PC-3 (cell line): Measurements from ENCODE around the gene AGBL5. TPM values are rescaled to one million over a fixed set of nuclear protein-coding genes. Genes with fewer than 3 reads are reported as not detected.

ENCODE experiments used
- ATAC-seq: fragments of 200-7000 bp; cut with Tn5 transposase; 2 replicates; pipeline ENCODE4 v1.9.1; 2020; ENCODE audit warnings: mild to moderate bottlenecking, moderate library complexity
- BruUV-seq: library from RNA; stranded (reverse); fragments of 400-500 nt; replicated peaks from 2 replicates; lab custom pipeline; 2021; lab: Mats Ljungman, UMichigan
- CTCF ChIA-PET: fragments of 300-600 bp; sonication (Branson Sonifier 250); formaldehyde crosslinking; loops from one replicate; lab custom pipeline; 2022; ENCODE audit warnings: antibody characterized with exemption; lab: Charles Lee
- POLR2A ChIA-PET: fragments of 300-600 bp; sonication (Branson Sonifier 250); formaldehyde crosslinking; loops from one replicate; lab custom pipeline; 2022; ENCODE audit warnings: antibody characterized with exemption; ENCODE audit not compliant: unreplicated experiment; lab: Charles Lee
- DNase-seq: peaks from one replicate; pipeline ENCODE4 v3.0.0-alpha.2; 2015
- H2AFZ ChIP-seq: fragments of 300-600 bp; sonication (generic); 2 replicates; pipeline ENCODE4 v1.6.0; 2016; ENCODE audit warnings: antibody characterized with exemption, low read length
- H3F3A ChIP-seq: fragments of 300-600 bp; sonication (generic); one replicate; pipeline ENCODE4 v1.6.0; 2017; ENCODE audit warnings: antibody characterized with exemption, low read length, control low read depth, mild to moderate bottlenecking; ENCODE audit not compliant: unreplicated experiment
- H3K27ac ChIP-seq: fragments of 300-600 bp; sonication (generic); 2 replicates; pipeline ENCODE4 v1.5.1; 2016; ENCODE audit warnings: mild to moderate bottlenecking, low read length
- H3K27me3 ChIP-seq: fragments of 300-600 bp; sonication (generic); 2 replicates; pipeline ENCODE4 v1.6.1; 2016; ENCODE audit warnings: low read length, mixed read lengths
- H3K36me3 ChIP-seq: fragments of 300-600 bp; sonication (generic); 2 replicates; pipeline ENCODE4 v1.6.1; 2016; ENCODE audit warnings: low read depth, mixed run types, low read length, mixed read lengths
- H3K4me1 ChIP-seq: fragments of 300-600 bp; sonication (generic); 2 replicates; pipeline ENCODE4 v1.5.1; 2016; ENCODE audit warnings: low read length; ENCODE audit not compliant: insufficient read depth
- H3K4me2 ChIP-seq: fragments of 300-600 bp; sonication (generic); 2 replicates; pipeline ENCODE4 v1.6.0; 2016; ENCODE audit warnings: low read length
- H3K4me3 ChIP-seq: fragments of 300-600 bp; sonication (generic); 2 replicates; pipeline ENCODE4 v1.5.1; 2016; ENCODE audit warnings: mild to moderate bottlenecking, low read length, mixed read lengths
- H3K79me2 ChIP-seq: fragments of 300-600 bp; sonication (generic); 2 replicates; pipeline ENCODE4 v1.6.1; 2017; ENCODE audit warnings: low read length, mixed read lengths
- H3K9ac ChIP-seq: fragments of 300-600 bp; sonication (generic); 2 replicates; pipeline ENCODE4 v1.6.0; 2016; ENCODE audit warnings: mild to moderate bottlenecking, low read length
- H3K9me2 ChIP-seq: fragments of 300-600 bp; sonication (generic); replicated peaks from 2 replicates; pipeline ENCODE4 v1.6.1; 2016; ENCODE audit warnings: mixed run types, low read length, mixed read lengths
- H3K9me3 ChIP-seq: fragments of 300-600 bp; sonication (generic); 2 replicates; pipeline ENCODE4 v1.6.1; 2016; ENCODE audit warnings: low read length, mixed read lengths
- H4K20me1 ChIP-seq: fragments of 300-600 bp; sonication (generic); 2 replicates; pipeline ENCODE4 v1.6.1; 2016; ENCODE audit warnings: low read length, mixed read lengths
- CTCF ChIP-seq: fragments of 300-600 bp; sonication (generic); conservative IDR thresholded peaks from 2 replicates; pipeline ENCODE4 v1.5.1; 2017; ENCODE audit warnings: antibody characterized with exemption, low read depth, mild to moderate bottlenecking, low read length
- EZH2 ChIP-seq: fragments of 300-600 bp; sonication (generic); IDR thresholded peaks from one replicate; pipeline ENCODE4 v1.6.1; 2017; ENCODE audit warnings: antibody characterized with exemption, mild to moderate bottlenecking, low read length; ENCODE audit not compliant: unreplicated experiment
- EZH2phosphoT487 ChIP-seq: fragments of 300-600 bp; sonication (generic); IDR thresholded peaks from 2 replicates; pipeline ENCODE4 v1.6.1; 2018; ENCODE audit warnings: mild to moderate bottlenecking, antibody characterized with exemption, low read length, borderline replicate concordance
- intact Hi-C: fragments of 100-400 bp; cut with micrococcal nuclease; formaldehyde crosslinking; loops from 2 replicates; pipeline ENCODE4 v1.9.0; 2023
- total RNA-seq: library from RNA; depleted of rRNA; stranded (reverse); fragments of >200 nt; gene quantifications from 2 replicates; pipeline ENCODE4 v1.2.3, GENCODE V29; 2014

AGBL5 gene
- total RNA-seq, 1 experiment from 2014 or later: 14.1 TPM

GRCh38 chr2:27092696-27093429 is 41.4 kb downstream of the AGBL5 start:
- no peaks in the 10 kb centered on the region for H3K4me1 ChIP-seq
- H3K9me2 ChIP-seq: no peaks in the 10 kb centered on the region
- H3K27ac ChIP-seq: no peak overlapping the region
- intact Hi-C loops: no loop called here
- no peaks in the 10 kb centered on the region for H3K36me3 ChIP-seq
- no peaks in the 10 kb centered on the region for H3K79me2 ChIP-seq
- no peak overlapping the region for H3K4me2 ChIP-seq
- H3K9me3 ChIP-seq: no peaks in the 10 kb centered on the region
- ChIA-PET CTCF (no interaction called here), POLR2A (no interaction called here)
- H3K9ac ChIP-seq: no peak overlapping the region
- no peak overlapping the region for H2AFZ ChIP-seq
- no peaks in the 10 kb centered on the region for H4K20me1 ChIP-seq
- no peaks in the 10 kb centered on the region for H3F3A ChIP-seq
- DNase-seq (no peak), ATAC-seq (peak; percentile 75)
- no peaks in the 10 kb centered on the region for H3K27me3 ChIP-seq
- no TSS peak for BruUV-seq
- no peak overlapping the region for H3K4me3 ChIP-seq
- TF ChIP-seq EZH2: no peak
- no peak for TF ChIP-seq CTCF
- TF ChIP-seq EZH2phosphoT487: no peak

DNA sequence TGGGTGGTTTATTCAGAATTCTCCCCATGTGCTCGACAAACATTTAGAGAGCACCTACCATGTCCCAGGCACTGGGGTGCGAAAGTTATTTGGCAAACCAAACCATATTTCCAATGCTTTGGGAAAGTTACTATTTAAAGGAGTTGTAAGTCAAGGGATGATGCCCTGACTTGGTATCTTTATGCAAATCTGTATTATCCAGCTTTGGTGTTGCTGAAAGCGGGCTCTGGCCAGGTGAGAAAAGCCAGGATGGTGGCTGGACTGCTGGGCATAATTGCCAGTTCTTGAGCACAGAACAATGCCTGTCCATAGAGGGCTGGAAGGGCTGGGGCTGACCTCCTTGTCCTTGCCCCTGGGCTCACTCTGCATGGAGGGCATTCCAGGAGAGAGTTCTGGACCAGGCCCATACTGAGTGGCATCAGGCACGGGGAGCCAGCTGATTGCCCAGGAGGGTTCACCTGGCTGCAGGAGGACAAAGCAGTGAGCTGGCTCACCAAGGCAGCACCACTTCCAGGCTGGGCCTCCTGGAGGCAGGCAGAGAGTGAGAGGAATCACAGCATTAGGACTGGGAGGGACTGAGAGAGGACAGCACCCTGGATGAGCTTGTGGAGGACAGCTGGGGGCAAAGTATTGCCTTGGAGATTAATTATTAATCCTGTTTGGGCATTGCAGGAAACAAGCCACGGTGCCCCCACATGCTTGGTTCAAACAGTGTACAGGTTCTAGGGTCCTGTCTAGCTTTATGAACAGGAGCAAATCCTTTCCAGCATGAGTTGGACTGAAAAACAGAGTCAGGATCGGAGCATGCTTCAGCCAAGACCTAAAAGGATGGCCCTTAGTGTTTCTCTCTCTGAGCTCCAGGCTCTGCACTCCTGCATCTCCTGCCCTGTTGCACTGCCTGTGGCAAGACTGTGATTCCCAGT is 42.2 kb downstream of the AGBL5 start:
- Histone ChIP-seq H3K27ac (no peak overlapping the region), H3F3A (no peaks in the 10 kb centered on the region), H3K4me2 (no peak overlapping the region), H4K20me1 (no peaks in the 10 kb centered on the region), H3K4me3 (no peak overlapping the region), H2AFZ (no peak overlapping the region), H3K79me2 (no peaks in the 10 kb centered on the region), H3K27me3 (no peaks in the 10 kb centered on the region), H3K36me3 (no peaks in the 10 kb centered on the region), H3K4me1 (no peaks in the 10 kb centered on the region), H3K9me3 (no peaks in the 10 kb centered on the region), H3K9ac (no peak overlapping the region), H3K9me2 (no peaks in the 10 kb centered on the region)
- intact Hi-C loops: no loop called here
- DNase-seq (no peak), ATAC-seq (no peak)
- ChIA-PET CTCF (no interaction called here), POLR2A (no interaction called here)
- TF ChIP-seq CTCF (no peak), EZH2phosphoT487 (no peak), EZH2 (no peak)
- no TSS peak for BruUV-seq
